Activated naive CD8-positive, alpha-beta T cell (primary cell): ENCODE results near the gene BDKRB2.

Source experiments
- H3K27ac Mint-ChIP-seq: one replicate; pipeline ENCODE4 v1.8.0; 2021; ENCODE audit warnings: mixed read lengths
- H3K27me3 Mint-ChIP-seq: one replicate; pipeline ENCODE4 v1.8.0; 2021; ENCODE audit warnings: mixed read lengths
- H3K36me3 Mint-ChIP-seq: one replicate; pipeline ENCODE4 v1.8.0; 2021; ENCODE audit warnings: mixed read lengths
- H3K4me1 Mint-ChIP-seq: one replicate; pipeline ENCODE4 v1.8.0; 2021; ENCODE audit warnings: low read depth, mixed read lengths
- H3K4me3 Mint-ChIP-seq: one replicate; pipeline ENCODE4 v1.8.0; 2021; ENCODE audit warnings: mild to moderate bottlenecking, mixed read lengths
- H3K9me3 Mint-ChIP-seq: one replicate; pipeline ENCODE4 v1.8.0; 2021; ENCODE audit warnings: low read depth, mixed read lengths

BDKRB2 gene

GRCh38 chr14:96204151-96205058 is at the start of gene BDKRB2:
TSS of gene BDKRB2 (plus strand) at chr14:96204839. CDS start at chr14:96237108, 32,269 bp downstream.
- H3K27me3 Mint-ChIP-seq: peaks cover 25% of the 10 kb centered on the region
- no peaks in the 10 kb centered on the region for H3K36me3 Mint-ChIP-seq
- peak within 1 kb of the TSS; percentile 1 for H3K4me3 Mint-ChIP-seq

GRCh38 chr14:96154900-96155299 is 49.7 kb upstream of the BDKRB2 start:
- no peaks in the 10 kb centered on the region for H3K36me3 Mint-ChIP-seq
- no peak overlapping the region for H3K4me3 Mint-ChIP-seq
- H3K27me3 Mint-ChIP-seq: no peaks in the 10 kb centered on the region
- H3K9me3 Mint-ChIP-seq: no peaks in the 10 kb centered on the region
- no peak overlapping the region for H3K27ac Mint-ChIP-seq
- H3K4me1 Mint-ChIP-seq: no peaks in the 10 kb centered on the region

More at GRCh38 chr14:96204151-96205058, at the start of gene BDKRB2:
- no peaks in the 10 kb centered on the region for H3K9me3 Mint-ChIP-seq
- H3K4me1 Mint-ChIP-seq: peaks cover 6% of the 10 kb centered on the region
- H3K27ac Mint-ChIP-seq: no peak within 1 kb of the TSS

- no peaks in the 10 kb centered on the region for H3K9me3 Mint-ChIP-seq
- no peak overlapping the region for H3K4me3 Mint-ChIP-seq
- no peaks in the 10 kb centered on the region for H3K36me3 Mint-ChIP-seq
- H3K4me1 Mint-ChIP-seq: no peaks in the 10 kb centered on the region
- no peaks in the 10 kb centered on the region for H3K27me3 Mint-ChIP-seq
- no peak overlapping the region for H3K27ac Mint-ChIP-seq
These were observed 47.6 kb upstream of the BDKRB2 start for GRCh38 chr14:96156804-96157760.

GRCh38 chr14:96158735-96159134 is 45.9 kb upstream of the BDKRB2 start:
- Mint-ChIP-seq H3K4me1 (no peaks in the 10 kb centered on the region), H3K4me3 (no peak overlapping the region), H3K27ac (no peak overlapping the region), H3K36me3 (no peaks in the 10 kb centered on the region), H3K27me3 (no peaks in the 10 kb centered on the region), H3K9me3 (no peaks in the 10 kb centered on the region)

GRCh38 chr14:96160076-96160912 is 44.3 kb upstream of the BDKRB2 start:
- Mint-ChIP-seq H3K36me3 (no peaks in the 10 kb centered on the region), H3K9me3 (no peaks in the 10 kb centered on the region), H3K4me1 (no peaks in the 10 kb centered on the region), H3K27ac (no peak overlapping the region), H3K27me3 (no peaks in the 10 kb centered on the region), H3K4me3 (no peak overlapping the region)

GRCh38 chr14:96160913-96161310 is 43.7 kb upstream of the BDKRB2 start:
- Mint-ChIP-seq H3K4me3 (no peak overlapping the region), H3K9me3 (no peaks in the 10 kb centered on the region), H3K27ac (no peak overlapping the region), H3K36me3 (no peaks in the 10 kb centered on the region), H3K27me3 (no peaks in the 10 kb centered on the region), H3K4me1 (no peaks in the 10 kb centered on the region)

GRCh38 chr14:96161636-96162035 is 43.0 kb upstream of the BDKRB2 start:
- Mint-ChIP-seq H3K36me3 (no peaks in the 10 kb centered on the region), H3K4me3 (no peak overlapping the region), H3K9me3 (no peaks in the 10 kb centered on the region), H3K4me1 (no peaks in the 10 kb centered on the region), H3K27me3 (no peaks in the 10 kb centered on the region), H3K27ac (no peak overlapping the region)

GRCh38 chr14:96162265-96162664 is 42.4 kb upstream of the BDKRB2 start:
- no peaks in the 10 kb centered on the region for H3K27me3 Mint-ChIP-seq
- no peak overlapping the region for H3K27ac Mint-ChIP-seq
- no peaks in the 10 kb centered on the region for H3K4me1 Mint-ChIP-seq
- no peaks in the 10 kb centered on the region for H3K36me3 Mint-ChIP-seq
- no peak overlapping the region for H3K4me3 Mint-ChIP-seq
- H3K9me3 Mint-ChIP-seq: no peaks in the 10 kb centered on the region

GRCh38 chr14:96162741-96163140 is 41.9 kb upstream of the BDKRB2 start:
- no peaks in the 10 kb centered on the region for H3K36me3 Mint-ChIP-seq
- H3K27me3 Mint-ChIP-seq: no peaks in the 10 kb centered on the region
- no peak overlapping the region for H3K4me3 Mint-ChIP-seq
- H3K9me3 Mint-ChIP-seq: no peaks in the 10 kb centered on the region
- H3K27ac Mint-ChIP-seq: no peak overlapping the region
- no peaks in the 10 kb centered on the region for H3K4me1 Mint-ChIP-seq

GRCh38 chr14:96164861-96165490 is 39.7 kb upstream of the BDKRB2 start:
- H3K27me3 Mint-ChIP-seq: no peaks in the 10 kb centered on the region
- no peak overlapping the region for H3K27ac Mint-ChIP-seq
- H3K4me1 Mint-ChIP-seq: no peaks in the 10 kb centered on the region
- H3K4me3 Mint-ChIP-seq: no peak overlapping the region
- H3K9me3 Mint-ChIP-seq: no peaks in the 10 kb centered on the region
- H3K36me3 Mint-ChIP-seq: no peaks in the 10 kb centered on the region

- no peaks in the 10 kb centered on the region for H3K9me3 Mint-ChIP-seq
- no peak overlapping the region for H3K4me3 Mint-ChIP-seq
- H3K27ac Mint-ChIP-seq: no peak overlapping the region
- H3K4me1 Mint-ChIP-seq: no peaks in the 10 kb centered on the region
- H3K36me3 Mint-ChIP-seq: no peaks in the 10 kb centered on the region
- peaks cover 2% of the 10 kb centered on the region for H3K27me3 Mint-ChIP-seq
These were observed 38.9 kb upstream of the BDKRB2 start for GRCh38 chr14:96165493-96166436.

- Mint-ChIP-seq H3K27ac (no peak overlapping the region), H3K9me3 (no peaks in the 10 kb centered on the region), H3K27me3 (peaks cover 2% of the 10 kb centered on the region), H3K4me3 (no peak overlapping the region), H3K36me3 (no peaks in the 10 kb centered on the region), H3K4me1 (no peaks in the 10 kb centered on the region)
These were observed 38.0 kb upstream of the BDKRB2 start for GRCh38 chr14:96166461-96167223.
